DND-41 (cell line): Measurements from ENCODE around the gene CGB5.
"Not testable (repeated sequence)": the region's sequence is repeated elsewhere in the genome, so short reads cannot be mapped to it uniquely, and the experiment has no call there.

ENCODE experiments used
- ATAC-seq: fragments of 200-7000 bp; cut with Tn5 transposase; 3 replicates; pipeline ENCODE4 v1.9.1; 2021; ENCODE audit warnings: low read depth; ENCODE audit not compliant: insufficient read depth
- DNase-seq: peaks from one replicate; pipeline ENCODE4 v3.0.0-alpha.2; 2020
- H2AFZ ChIP-seq: 2 replicates; pipeline ENCODE4 v1.6.0; 2012; ENCODE audit warnings: low read depth, low read length
- H3K27ac ChIP-seq: 2 replicates; pipeline ENCODE4 v1.5.1; 2012; ENCODE audit warnings: low read length, inconsistent platforms
- H3K27me3 ChIP-seq: fragments of 200-600 bp; sonication (generic); 2 replicates; pipeline ENCODE4 v1.6.0; 2012; ENCODE audit warnings: low read length, mild to moderate bottlenecking, inconsistent platforms; ENCODE audit not compliant: insufficient read depth, poor library complexity
- H3K36me3 ChIP-seq: 2 replicates; pipeline ENCODE4 v1.5.1; 2012; ENCODE audit warnings: low read length, inconsistent platforms; ENCODE audit not compliant: insufficient read depth
- H3K4me1 ChIP-seq: 2 replicates; pipeline ENCODE4 v1.5.1; 2012; ENCODE audit warnings: mild to moderate bottlenecking, low read length; ENCODE audit not compliant: insufficient read depth
- H3K4me2 ChIP-seq: 2 replicates; pipeline ENCODE4 v1.6.0; 2012; ENCODE audit warnings: mild to moderate bottlenecking, moderate library complexity, low read length, inconsistent platforms; ENCODE audit not compliant: insufficient read depth
- H3K4me3 ChIP-seq, 2 experiments: fragments of 200-600 bp in 1 of 2; shearing (Covaris generic) in 1 of 2; 2 replicates each; pipeline ENCODE4 v1.5.1; 2012 to 2016; ENCODE audit warnings: inconsistent platforms in 2 of 2, low read length in 2 of 2, mild to moderate bottlenecking in 2 of 2, low read depth in 1 of 2, moderate library complexity in 1 of 2
- H3K79me2 ChIP-seq: 2 replicates; pipeline ENCODE4 v1.6.0; 2012; ENCODE audit warnings: low read length, inconsistent platforms; ENCODE audit not compliant: insufficient read depth
- H3K9ac ChIP-seq: 2 replicates; pipeline ENCODE4 v1.6.0; 2012; ENCODE audit warnings: low read depth, mild to moderate bottlenecking, inconsistent platforms, low read length, moderate library complexity
- H3K9me3 ChIP-seq: 2 replicates; pipeline ENCODE4 v1.5.1; 2012; ENCODE audit warnings: low read length, moderate library complexity, mild to moderate bottlenecking, inconsistent platforms; ENCODE audit not compliant: insufficient read depth, severe bottlenecking
- H4K20me1 ChIP-seq: 2 replicates; pipeline ENCODE4 v1.6.0; 2012; ENCODE audit warnings: low read length; ENCODE audit not compliant: insufficient read depth
- EZH2 ChIP-seq: IDR thresholded peaks from 3 replicates; pipeline ENCODE4 v1.6.1; 2012; ENCODE audit warnings: borderline replicate concordance, low read depth, mild to moderate bottlenecking, moderate library complexity, low read length, inconsistent platforms; ENCODE audit not compliant: severe bottlenecking
- TF ChIP-seq, protein P1 (sequence below): IDR thresholded peaks from 2 replicates; pipeline ENCODE4 v1.5.1; 2012; ENCODE audit warnings: borderline replicate concordance, low read length, moderate library complexity, mild to moderate bottlenecking; ENCODE audit not compliant: poor library complexity, severe bottlenecking; ENCODE audit errors: extremely low read depth

Gene CGB5

DNA sequence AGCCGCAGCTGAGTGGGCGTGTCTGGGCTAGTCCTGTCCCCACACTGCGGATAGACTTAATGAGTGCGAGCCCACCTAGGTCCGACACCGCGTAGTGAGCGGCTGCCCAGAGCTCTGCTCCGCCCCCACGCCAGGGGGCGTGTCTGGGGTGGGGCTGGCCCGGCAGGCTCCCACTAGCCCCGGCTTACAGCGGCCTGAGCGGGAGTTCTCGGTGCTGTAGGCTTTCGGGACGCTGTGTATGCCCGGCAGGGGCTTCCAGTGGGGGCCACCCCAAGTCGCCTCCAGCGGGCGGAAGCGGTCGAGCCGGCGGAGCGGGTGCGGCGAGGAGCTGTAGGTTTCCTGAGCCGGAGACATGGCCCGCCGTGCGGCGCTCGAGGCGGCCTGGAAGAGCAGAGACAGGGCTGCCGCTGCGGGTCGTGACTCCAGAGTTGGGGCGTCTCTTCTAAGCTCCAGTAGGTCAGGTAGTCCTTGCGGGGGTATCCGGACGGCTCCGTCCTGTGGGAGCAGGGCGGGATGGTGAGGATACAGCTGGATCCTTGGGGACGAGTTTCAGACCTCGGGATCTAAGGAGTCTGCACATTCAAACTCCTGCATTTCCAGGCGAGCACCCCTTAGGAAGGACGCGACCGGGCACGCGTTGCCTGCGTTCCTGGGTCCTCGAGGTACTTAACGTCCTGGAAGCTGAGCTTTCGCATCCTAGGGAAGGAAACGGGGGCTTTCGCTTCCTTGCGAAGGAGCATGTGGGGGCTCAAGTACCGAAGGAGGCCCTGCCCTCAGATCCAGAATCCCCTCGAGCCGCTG, 12.7 kb downstream of the CGB5 start:
- Histone ChIP-seq H3K9me3 (no peaks in the 10 kb centered on the region), H2AFZ (no peak overlapping the region), H3K9ac (no peak overlapping the region), H3K36me3 (no peaks in the 10 kb centered on the region), H3K4me3 (no peak overlapping the region), H3K27me3 (peaks cover 4% of the 10 kb centered on the region), H3K4me2 (no peak overlapping the region), H4K20me1 (no peaks in the 10 kb centered on the region), H3K27ac (no peak overlapping the region), H3K4me1 (no peaks in the 10 kb centered on the region), H3K79me2 (no peaks in the 10 kb centered on the region)
- DNase-seq (peak; percentile 20), ATAC-seq (peak; percentile 62)
- TF ChIP-seq EZH2 = no peak
- TF ChIP-seq, protein P1, sequence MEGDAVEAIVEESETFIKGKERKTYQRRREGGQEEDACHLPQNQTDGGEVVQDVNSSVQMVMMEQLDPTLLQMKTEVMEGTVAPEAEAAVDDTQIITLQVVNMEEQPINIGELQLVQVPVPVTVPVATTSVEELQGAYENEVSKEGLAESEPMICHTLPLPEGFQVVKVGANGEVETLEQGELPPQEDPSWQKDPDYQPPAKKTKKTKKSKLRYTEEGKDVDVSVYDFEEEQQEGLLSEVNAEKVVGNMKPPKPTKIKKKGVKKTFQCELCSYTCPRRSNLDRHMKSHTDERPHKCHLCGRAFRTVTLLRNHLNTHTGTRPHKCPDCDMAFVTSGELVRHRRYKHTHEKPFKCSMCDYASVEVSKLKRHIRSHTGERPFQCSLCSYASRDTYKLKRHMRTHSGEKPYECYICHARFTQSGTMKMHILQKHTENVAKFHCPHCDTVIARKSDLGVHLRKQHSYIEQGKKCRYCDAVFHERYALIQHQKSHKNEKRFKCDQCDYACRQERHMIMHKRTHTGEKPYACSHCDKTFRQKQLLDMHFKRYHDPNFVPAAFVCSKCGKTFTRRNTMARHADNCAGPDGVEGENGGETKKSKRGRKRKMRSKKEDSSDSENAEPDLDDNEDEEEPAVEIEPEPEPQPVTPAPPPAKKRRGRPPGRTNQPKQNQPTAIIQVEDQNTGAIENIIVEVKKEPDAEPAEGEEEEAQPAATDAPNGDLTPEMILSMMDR = no peak

DNA sequence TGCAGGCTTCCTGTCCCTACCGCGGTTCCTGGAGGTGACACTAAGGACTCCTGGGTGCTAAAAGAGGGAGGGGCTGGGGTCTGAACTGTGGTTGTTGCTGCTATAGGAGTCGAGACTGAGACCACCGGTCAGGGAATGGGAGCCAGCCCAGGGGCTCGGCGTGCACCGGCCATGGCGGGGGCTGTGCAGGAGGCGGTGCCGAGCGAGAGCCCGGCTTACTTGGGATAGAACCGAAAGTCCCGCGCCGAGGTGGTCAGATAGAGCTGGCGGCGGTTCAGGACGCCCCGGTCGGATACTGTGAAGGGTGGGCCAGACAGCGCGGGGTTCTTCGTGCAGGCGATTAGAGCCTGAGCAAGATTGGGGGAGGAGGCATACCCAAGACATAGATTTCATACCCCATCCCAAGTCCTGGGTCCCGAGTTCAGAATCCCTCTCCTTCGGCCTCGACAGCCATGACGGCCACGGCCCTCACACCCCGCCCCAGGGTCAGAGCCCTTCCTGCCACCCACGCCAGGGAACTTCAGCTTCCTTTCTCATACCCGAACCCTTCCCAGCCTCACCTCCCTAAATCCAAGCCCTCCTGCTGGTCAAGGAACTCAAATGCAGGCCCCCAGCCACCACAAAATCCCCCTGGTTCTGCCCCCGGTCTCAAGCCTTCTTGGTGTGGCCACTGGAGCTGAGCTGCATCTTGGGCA, 13.4 kb downstream of the CGB5 start:
- H3K4me2 ChIP-seq, H2AFZ ChIP-seq, H3K4me3 ChIP-seq, H3K79me2 ChIP-seq, ATAC-seq, H4K20me1 ChIP-seq, H3K27ac ChIP-seq, H3K4me1 ChIP-seq, H3K36me3 ChIP-seq, H3K9ac ChIP-seq, DNase-seq, H3K27me3 ChIP-seq, H3K9me3 ChIP-seq: not testable (repeated sequence)

DNA sequence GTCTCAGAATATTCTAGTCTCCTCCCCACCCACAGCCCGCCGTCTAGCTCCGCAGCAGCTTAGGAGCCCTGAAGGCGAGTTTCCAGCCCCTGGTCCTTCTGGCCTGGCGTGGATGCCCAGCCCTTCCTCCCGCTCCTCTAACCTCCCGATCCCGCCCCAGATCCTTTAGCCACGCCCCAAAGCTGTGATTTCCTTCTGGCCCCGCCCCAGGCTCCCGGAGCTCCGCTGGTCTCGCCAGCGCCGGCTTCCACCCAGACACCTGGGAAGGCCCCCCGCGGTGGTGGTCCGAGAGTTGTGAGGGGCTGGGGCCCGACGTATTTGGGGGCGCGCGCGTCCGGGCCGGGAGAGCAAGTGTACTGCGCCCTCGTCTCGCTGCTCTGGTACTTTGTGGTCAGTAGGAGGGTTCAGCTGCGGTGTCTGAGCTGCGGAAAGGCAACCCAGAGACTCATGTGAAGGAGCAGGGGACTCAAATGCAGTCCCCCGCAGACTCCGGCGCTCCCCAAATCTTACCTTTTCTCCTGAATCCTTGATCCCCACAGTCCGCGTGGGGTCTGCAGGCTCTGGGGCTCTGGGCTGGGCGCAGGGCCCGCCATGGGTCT, 14.1 kb downstream of the CGB5 start, which contains the start of gene CGB7:
CGB7 (minus strand) TSS at position 114 of the 599 bp plus-strand sequence. CDS start 2,374 bp downstream, outside the sequence.
- H3K4me2 ChIP-seq = no peak within 1 kb of the TSS
- H3K79me2 ChIP-seq = no peaks in the 10 kb centered on the region

More for the DNA sequence above, 14.1 kb downstream of the CGB5 start, which contains the start of gene CGB7:
- no peak within 1 kb of the TSS for H3K9ac ChIP-seq
- no peaks in the 10 kb centered on the region for H3K36me3 ChIP-seq
- no peaks in the 10 kb centered on the region for H3K4me1 ChIP-seq
- DNase-seq (no peak), ATAC-seq (no peak)
- H2AFZ ChIP-seq = no peak within 1 kb of the TSS
- peaks cover 4% of the 10 kb centered on the region for H3K27me3 ChIP-seq
- TF ChIP-seq EZH2 = no peak
- TF ChIP-seq, protein P1 = no peak
- no peaks in the 10 kb centered on the region for H4K20me1 ChIP-seq
- H3K4me3 ChIP-seq = no peak within 1 kb of the TSS
- H3K27ac ChIP-seq = no peak within 1 kb of the TSS
- H3K9me3 ChIP-seq = no peaks in the 10 kb centered on the region
